BE2C (cell line): ENCODE measurements around the gene PROC.
"Not testable (repeated sequence)": the region's sequence is repeated elsewhere in the genome, so short reads cannot be mapped to it uniquely, and the experiment has no call there.

Experiments used
- DNase-seq: peaks from one replicate; pipeline ENCODE4 v3.0.0-alpha.2; 2020
- H3K27me3 ChIP-seq: fragments of 250-450 bp; sonication (Bioruptor Pico); 2 replicates; pipeline ENCODE4 v1.5.1; 2020; ENCODE audit warnings: mild to moderate bottlenecking
- H3K36me3 ChIP-seq: fragments of 250-450 bp; sonication (Bioruptor Pico); 2 replicates; pipeline ENCODE4 v1.5.1; 2020; ENCODE audit warnings: mild to moderate bottlenecking
- H3K4me1 ChIP-seq: fragments of 250-450 bp; sonication (Bioruptor Pico); 2 replicates; pipeline ENCODE4 v1.5.1; 2020
- H3K4me3 ChIP-seq: 2 replicates; pipeline ENCODE4 v1.5.1; 2011; ENCODE audit warnings: low read depth, low read length
- H3K9me3 ChIP-seq: fragments of 250-450 bp; sonication (Bioruptor Pico); 2 replicates; pipeline ENCODE4 v1.5.1; 2020
- TF ChIP-seq, protein P1 (sequence below): IDR thresholded peaks from 2 replicates; pipeline ENCODE4 v1.5.1; 2012; ENCODE audit warnings: mild to moderate bottlenecking, low read depth, low read length

Gene PROC

DNA sequence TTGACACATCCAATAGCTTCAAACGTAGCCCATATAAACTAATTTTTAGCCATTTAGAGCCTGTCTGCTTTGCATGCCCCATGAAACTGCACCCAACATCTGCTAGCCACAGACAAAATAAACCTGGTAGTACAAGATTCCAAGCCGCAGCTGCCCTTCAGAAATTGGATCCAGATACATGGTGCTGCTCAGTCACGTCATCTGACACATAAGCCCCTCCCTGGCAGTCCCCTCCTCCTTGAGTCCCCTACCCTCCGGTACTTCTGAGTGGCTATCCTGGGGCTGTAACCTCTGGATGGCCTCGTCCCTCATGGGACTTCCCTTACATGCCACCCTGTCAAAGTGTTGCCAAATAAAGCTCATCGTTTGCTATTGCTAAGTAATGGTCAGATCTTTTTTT, 33.8 kb downstream of the PROC start:
- Histone ChIP-seq H3K36me3 (no peaks in the 10 kb centered on the region), H3K4me3 (no peak overlapping the region), H3K4me1 (no peaks in the 10 kb centered on the region), H3K9me3 (no peaks in the 10 kb centered on the region), H3K27me3 (no peaks in the 10 kb centered on the region)
- TF ChIP-seq, protein P1, sequence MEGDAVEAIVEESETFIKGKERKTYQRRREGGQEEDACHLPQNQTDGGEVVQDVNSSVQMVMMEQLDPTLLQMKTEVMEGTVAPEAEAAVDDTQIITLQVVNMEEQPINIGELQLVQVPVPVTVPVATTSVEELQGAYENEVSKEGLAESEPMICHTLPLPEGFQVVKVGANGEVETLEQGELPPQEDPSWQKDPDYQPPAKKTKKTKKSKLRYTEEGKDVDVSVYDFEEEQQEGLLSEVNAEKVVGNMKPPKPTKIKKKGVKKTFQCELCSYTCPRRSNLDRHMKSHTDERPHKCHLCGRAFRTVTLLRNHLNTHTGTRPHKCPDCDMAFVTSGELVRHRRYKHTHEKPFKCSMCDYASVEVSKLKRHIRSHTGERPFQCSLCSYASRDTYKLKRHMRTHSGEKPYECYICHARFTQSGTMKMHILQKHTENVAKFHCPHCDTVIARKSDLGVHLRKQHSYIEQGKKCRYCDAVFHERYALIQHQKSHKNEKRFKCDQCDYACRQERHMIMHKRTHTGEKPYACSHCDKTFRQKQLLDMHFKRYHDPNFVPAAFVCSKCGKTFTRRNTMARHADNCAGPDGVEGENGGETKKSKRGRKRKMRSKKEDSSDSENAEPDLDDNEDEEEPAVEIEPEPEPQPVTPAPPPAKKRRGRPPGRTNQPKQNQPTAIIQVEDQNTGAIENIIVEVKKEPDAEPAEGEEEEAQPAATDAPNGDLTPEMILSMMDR, result no peak
- DNase-seq, result no peak

GRCh38 chr2:127452423-127452822, 34.2 kb downstream of the PROC start:
- not testable (repeated sequence) for H3K27me3 ChIP-seq, DNase-seq, H3K9me3 ChIP-seq, H3K4me1 ChIP-seq, H3K4me3 ChIP-seq, H3K36me3 ChIP-seq

- H3K4me1 ChIP-seq, result no peaks in the 10 kb centered on the region
- no peak for DNase-seq
- H3K27me3 ChIP-seq, result no peaks in the 10 kb centered on the region
- TF ChIP-seq, protein P1, result no peak
- H3K4me3 ChIP-seq, result no peak overlapping the region
- no peaks in the 10 kb centered on the region for H3K36me3 ChIP-seq
- H3K9me3 ChIP-seq, result no peaks in the 10 kb centered on the region
Observed at GRCh38 chr2:127453013-127453391, 34.8 kb downstream of the PROC start.

GRCh38 chr2:127453392-127454171, 35.4 kb downstream of the PROC start:
- TF ChIP-seq, protein P1, result peak; percentile 44
- no peaks in the 10 kb centered on the region for H3K36me3 ChIP-seq
- H3K4me3 ChIP-seq, result no peak overlapping the region
- peak; percentile 7 for DNase-seq
- H3K4me1 ChIP-seq, result no peaks in the 10 kb centered on the region
- no peaks in the 10 kb centered on the region for H3K9me3 ChIP-seq
- no peaks in the 10 kb centered on the region for H3K27me3 ChIP-seq

- no peak overlapping the region for H3K4me3 ChIP-seq
- TF ChIP-seq, protein P1, result no peak
Observed at GRCh38 chr2:127454595-127455565, 36.7 kb downstream of the PROC start.

DNA sequence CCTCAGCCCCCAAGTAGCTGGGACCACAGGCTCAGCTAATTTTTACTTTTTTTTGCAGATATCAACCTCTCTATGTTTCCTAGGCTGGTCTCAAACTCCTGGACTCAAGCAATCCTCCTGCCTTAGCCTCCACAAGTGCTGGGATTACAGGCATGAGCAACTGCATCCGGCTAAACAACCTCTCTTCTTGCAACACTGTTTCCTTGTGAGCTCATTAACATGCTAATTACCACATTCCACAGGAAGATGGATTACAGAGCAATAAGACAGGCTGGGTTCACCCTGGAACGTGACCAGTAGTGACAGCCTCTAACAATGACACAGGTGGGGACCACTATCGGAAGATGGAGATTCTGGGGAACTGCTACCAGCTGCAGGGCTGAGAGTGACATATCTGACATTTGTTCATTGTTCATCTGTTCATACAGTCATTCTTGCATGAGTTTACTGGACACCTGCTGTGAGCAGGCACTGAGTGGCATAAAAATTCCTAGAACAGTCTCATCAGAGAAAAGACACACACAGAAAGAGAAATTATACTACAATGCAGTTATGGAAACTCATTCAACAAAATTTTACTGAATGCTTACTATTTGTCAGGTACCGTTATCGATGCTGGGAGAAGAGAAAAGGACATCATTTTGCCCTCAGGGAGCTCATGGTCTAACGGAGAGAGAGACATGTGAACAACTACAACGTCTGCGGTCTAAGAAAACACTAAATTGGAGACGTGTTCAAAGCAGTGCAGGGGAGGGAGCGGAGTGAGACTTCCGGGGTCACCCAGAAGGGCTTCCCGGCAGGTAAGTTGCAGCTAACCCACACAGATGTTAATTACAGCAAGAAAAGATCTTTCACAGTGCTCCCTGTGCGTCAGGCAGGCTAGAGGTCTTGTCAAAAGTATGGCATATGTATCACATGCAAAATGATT, 37.6 kb downstream of the PROC start:
- Histone ChIP-seq H3K36me3 (no peaks in the 10 kb centered on the region), H3K27me3 (no peaks in the 10 kb centered on the region), H3K4me1 (no peaks in the 10 kb centered on the region), H3K9me3 (no peaks in the 10 kb centered on the region), H3K4me3 (no peak overlapping the region)
- TF ChIP-seq, protein P1, result no peak
- DNase-seq, result no peak

More at GRCh38 chr2:127454595-127455565, 36.7 kb downstream of the PROC start:
- no peak for DNase-seq
- Histone ChIP-seq H3K27me3 (no peaks in the 10 kb centered on the region), H3K4me1 (no peaks in the 10 kb centered on the region), H3K36me3 (no peaks in the 10 kb centered on the region), H3K9me3 (no peaks in the 10 kb centered on the region)
